ENCODE measurements around the gene PGLYRP3.

The PGLYRP3 gene

GRCh38 chr1:153272186-153272585 lies 40.6 kb downstream of the PGLYRP3 start:
- no peak for DNase-seq (ENCODE audit: low read depth, low spot score)
- H3K4me3 ChIP-seq (ENCODE audit: low read length) = no peak overlapping the region

GRCh38 chr1:153271711-153272110 lies 41.0 kb downstream of the PGLYRP3 start:
- H3K4me3 ChIP-seq (ENCODE audit: low read length) = no peak overlapping the region
- DNase-seq (ENCODE audit: low read depth, low spot score) = no peak

GRCh38 chr1:153265457-153265856 lies 47.3 kb downstream of the PGLYRP3 start:
- no peak for DNase-seq (ENCODE audit: low read depth, low spot score)
- no peak overlapping the region for H3K4me3 ChIP-seq (ENCODE audit: low read length)

- no peak overlapping the region for H3K4me3 ChIP-seq (ENCODE audit: low read length)
- no peak for DNase-seq (ENCODE audit: low read depth, low spot score)
Measured at GRCh38 chr1:153262462-153263157, 50.1 kb downstream of the PGLYRP3 start.

- DNase-seq (ENCODE audit: low read depth, low spot score) = no peak
- H3K4me3 ChIP-seq (ENCODE audit: low read length) = no peak overlapping the region
Measured at GRCh38 chr1:153262070-153262366, 50.7 kb downstream of the PGLYRP3 start.

GRCh38 chr1:153261281-153262069 lies 51.3 kb downstream of the PGLYRP3 start:
- no peak for DNase-seq (ENCODE audit: low read depth, low spot score)
- H3K4me3 ChIP-seq (ENCODE audit: low read length) = no peak overlapping the region

GRCh38 chr1:153260585-153261280 lies 52.0 kb downstream of the PGLYRP3 start:
- no peak overlapping the region for H3K4me3 ChIP-seq (ENCODE audit: low read length)
- DNase-seq (ENCODE audit: low read depth, low spot score) = peak; percentile 11

- DNase-seq (ENCODE audit: low read depth, low spot score) = no peak
- H3K4me3 ChIP-seq (ENCODE audit: low read length) = no peak within 1 kb of the TSS
Measured at GRCh38 chr1:153259387-153259786, 53.4 kb downstream of the PGLYRP3 start, which contains the start of gene LORICRIN. LORICRIN (plus strand) TSS chr1:153259687; CDS start chr1:153260950, 1,263 bp downstream.

GRCh38 chr1:153253693-153254092 lies 59.1 kb downstream of the PGLYRP3 start:
- peak; percentile 10 for DNase-seq (ENCODE audit: low read depth, low spot score)
- no peak overlapping the region for H3K4me3 ChIP-seq (ENCODE audit: low read length)

- DNase-seq (ENCODE audit: low read depth, low spot score) = no peak
- H3K4me3 ChIP-seq (ENCODE audit: low read length) = no peak overlapping the region
Measured at GRCh38 chr1:153253076-153253475, 59.7 kb downstream of the PGLYRP3 start.

- no peak for DNase-seq (ENCODE audit: low read depth, low spot score)
- H3K4me3 ChIP-seq (ENCODE audit: low read length) = no peak overlapping the region
Measured at GRCh38 chr1:153251988-153252387, 60.8 kb downstream of the PGLYRP3 start.

- no peak for DNase-seq (ENCODE audit: low read depth, low spot score)
- H3K4me3 ChIP-seq (ENCODE audit: low read length) = no peak overlapping the region
Measured at GRCh38 chr1:153251562-153251961, 61.2 kb downstream of the PGLYRP3 start.

- no peak for DNase-seq (ENCODE audit: low read depth, low spot score)
Measured at GRCh38 chr1:153251087-153251486, 61.7 kb downstream of the PGLYRP3 start.

GRCh38 chr1:153250166-153250565 lies 62.6 kb downstream of the PGLYRP3 start:
- DNase-seq (ENCODE audit: low read depth, low spot score) = no peak
- H3K4me3 ChIP-seq (ENCODE audit: low read length) = no peak overlapping the region

More at GRCh38 chr1:153251087-153251486, 61.7 kb downstream of the PGLYRP3 start:
- H3K4me3 ChIP-seq (ENCODE audit: low read length) = no peak overlapping the region

GRCh38 chr1:153248176-153248879 lies 64.4 kb downstream of the PGLYRP3 start:
- DNase-seq (ENCODE audit: low read depth, low spot score) = no peak
- no peak overlapping the region for H3K4me3 ChIP-seq (ENCODE audit: low read length)

Measured in Jurkat, Clone E6-1 (cell line).